GM20000 (cell line): ENCODE data around the gene TSPAN31.

Experiments used
- DNase-seq: peaks from one replicate; pipeline ENCODE4 v3.0.0; 2012; ENCODE audit warnings: low spot score
- TF ChIP-seq, protein P1 (sequence below): IDR thresholded peaks from 2 replicates; pipeline ENCODE4 v1.5.1; 2012; ENCODE audit warnings: mild to moderate bottlenecking, control low read depth; ENCODE audit errors: extremely low read depth, missing control alignments

TSPAN31 gene

GRCh38 chr12:57781801-57782200 lies 37.0 kb downstream of the TSPAN31 start:
- DNase-seq, result no peak
- TF ChIP-seq, protein P1, sequence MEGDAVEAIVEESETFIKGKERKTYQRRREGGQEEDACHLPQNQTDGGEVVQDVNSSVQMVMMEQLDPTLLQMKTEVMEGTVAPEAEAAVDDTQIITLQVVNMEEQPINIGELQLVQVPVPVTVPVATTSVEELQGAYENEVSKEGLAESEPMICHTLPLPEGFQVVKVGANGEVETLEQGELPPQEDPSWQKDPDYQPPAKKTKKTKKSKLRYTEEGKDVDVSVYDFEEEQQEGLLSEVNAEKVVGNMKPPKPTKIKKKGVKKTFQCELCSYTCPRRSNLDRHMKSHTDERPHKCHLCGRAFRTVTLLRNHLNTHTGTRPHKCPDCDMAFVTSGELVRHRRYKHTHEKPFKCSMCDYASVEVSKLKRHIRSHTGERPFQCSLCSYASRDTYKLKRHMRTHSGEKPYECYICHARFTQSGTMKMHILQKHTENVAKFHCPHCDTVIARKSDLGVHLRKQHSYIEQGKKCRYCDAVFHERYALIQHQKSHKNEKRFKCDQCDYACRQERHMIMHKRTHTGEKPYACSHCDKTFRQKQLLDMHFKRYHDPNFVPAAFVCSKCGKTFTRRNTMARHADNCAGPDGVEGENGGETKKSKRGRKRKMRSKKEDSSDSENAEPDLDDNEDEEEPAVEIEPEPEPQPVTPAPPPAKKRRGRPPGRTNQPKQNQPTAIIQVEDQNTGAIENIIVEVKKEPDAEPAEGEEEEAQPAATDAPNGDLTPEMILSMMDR, result no peak

DNA sequence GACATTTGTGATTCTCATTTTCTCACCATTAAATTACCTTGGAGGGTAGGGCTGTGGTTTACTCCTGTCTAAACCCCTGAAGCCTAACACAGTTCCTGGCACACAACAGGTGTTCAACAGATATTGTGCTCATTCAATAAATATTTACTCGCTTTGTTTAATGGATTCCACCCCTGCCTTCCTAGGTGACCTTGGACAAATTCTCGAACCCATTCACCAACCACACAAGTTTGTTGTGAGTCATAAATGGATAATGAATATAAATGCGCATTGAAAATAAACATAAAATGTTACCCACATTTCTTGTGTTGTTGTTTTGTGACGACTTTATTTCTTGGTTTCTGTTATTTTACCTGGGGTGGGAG lies 37.4 kb downstream of the TSPAN31 start:
- TF ChIP-seq, protein P1, result no peak
- no peak for DNase-seq

GRCh38 chr12:57782608-57783465 lies 38.0 kb downstream of the TSPAN31 start, which contains the start of gene TSFM:
Gene TSFM (plus strand): TSS chr12:57782787. CDS start chr12:57782802, 15 bp downstream.
- peak; percentile 82 for DNase-seq

GRCh38 chr12:57783466-57783801 lies 38.6 kb downstream of the TSPAN31 start:
- TF ChIP-seq, protein P1, result no peak

More at GRCh38 chr12:57782608-57783465, 38.0 kb downstream of the TSPAN31 start, which contains the start of gene TSFM:
- TF ChIP-seq, protein P1, result peak; percentile 74

DNA sequence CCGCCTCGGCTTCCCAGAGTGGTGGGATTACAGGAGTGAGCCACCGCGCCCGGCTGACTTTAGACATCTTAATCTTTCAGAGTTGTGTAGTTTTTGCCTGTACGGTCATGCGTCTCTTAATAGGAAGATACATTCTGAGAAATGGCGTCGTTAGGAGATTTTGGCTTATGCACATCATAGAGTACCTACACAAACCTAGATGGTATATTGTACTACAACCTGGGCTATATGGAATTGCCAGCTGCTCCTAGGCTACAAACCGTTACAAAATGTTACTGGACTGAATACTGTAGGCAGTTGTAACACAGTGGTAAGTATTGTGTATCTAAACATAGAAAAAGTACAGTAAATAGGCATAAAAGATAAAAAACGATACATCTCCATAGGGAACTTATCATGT lies 39.0 kb downstream of the TSPAN31 start:
- TF ChIP-seq, protein P1, result no peak
- DNase-seq, result no peak

More at GRCh38 chr12:57783466-57783801, 38.6 kb downstream of the TSPAN31 start:
- no peak for DNase-seq

GRCh38 chr12:57793920-57794319 lies 49.1 kb downstream of the TSPAN31 start:
- DNase-seq, result no peak
- TF ChIP-seq, protein P1, result no peak

- no peak for DNase-seq
- TF ChIP-seq, protein P1, result no peak
These were observed 50.5 kb downstream of the TSPAN31 start for GRCh38 chr12:57795354-57795753.
